Islet precursor cell (in vitro differentiated cells): Measurements from ENCODE around the gene PCMTD2.

ENCODE experiments used
- DNase-seq: peaks from one replicate; pipeline ENCODE4 v3.0.0-alpha.2; 2018

Gene PCMTD2

DNA sequence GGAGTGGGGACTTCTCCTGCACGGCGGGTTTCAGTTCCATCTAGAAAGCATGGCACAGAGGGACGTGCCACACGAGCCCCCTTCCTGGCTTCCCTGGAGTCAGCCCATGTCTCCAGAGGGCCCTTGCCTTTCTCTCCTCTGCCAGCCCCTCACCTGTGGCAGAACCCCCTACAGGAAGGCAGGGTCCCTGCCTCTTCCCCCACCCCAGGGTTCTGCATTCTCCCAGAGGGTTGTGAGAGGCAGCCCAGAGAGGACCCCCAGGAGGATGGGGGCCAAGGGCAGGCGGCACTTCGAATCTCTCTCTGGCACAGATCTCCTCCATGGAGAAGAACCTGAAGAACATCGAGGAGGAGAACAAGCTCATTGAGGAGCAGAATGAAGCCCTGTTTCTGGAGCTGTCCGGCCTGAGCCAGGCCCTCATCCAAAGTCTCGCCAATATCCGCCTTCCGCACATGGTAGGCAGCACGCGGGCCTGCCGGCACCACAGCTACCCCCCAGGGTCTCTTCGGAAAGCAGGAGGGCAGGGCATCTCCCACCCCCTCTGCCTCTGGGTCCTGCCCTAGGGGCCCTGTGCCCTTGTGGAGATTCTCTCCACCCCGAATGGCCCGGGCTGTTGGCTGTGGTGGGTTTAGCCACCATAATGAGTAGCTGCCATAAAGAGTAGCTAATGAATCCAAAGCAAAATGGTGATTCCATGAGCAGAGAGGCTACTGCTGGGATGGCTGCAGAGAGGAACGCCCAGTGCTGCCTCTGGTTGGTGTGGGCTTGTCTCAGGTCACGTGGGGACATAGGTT, 15.9 kb upstream of the PCMTD2 start:
- no peak for DNase-seq

DNA sequence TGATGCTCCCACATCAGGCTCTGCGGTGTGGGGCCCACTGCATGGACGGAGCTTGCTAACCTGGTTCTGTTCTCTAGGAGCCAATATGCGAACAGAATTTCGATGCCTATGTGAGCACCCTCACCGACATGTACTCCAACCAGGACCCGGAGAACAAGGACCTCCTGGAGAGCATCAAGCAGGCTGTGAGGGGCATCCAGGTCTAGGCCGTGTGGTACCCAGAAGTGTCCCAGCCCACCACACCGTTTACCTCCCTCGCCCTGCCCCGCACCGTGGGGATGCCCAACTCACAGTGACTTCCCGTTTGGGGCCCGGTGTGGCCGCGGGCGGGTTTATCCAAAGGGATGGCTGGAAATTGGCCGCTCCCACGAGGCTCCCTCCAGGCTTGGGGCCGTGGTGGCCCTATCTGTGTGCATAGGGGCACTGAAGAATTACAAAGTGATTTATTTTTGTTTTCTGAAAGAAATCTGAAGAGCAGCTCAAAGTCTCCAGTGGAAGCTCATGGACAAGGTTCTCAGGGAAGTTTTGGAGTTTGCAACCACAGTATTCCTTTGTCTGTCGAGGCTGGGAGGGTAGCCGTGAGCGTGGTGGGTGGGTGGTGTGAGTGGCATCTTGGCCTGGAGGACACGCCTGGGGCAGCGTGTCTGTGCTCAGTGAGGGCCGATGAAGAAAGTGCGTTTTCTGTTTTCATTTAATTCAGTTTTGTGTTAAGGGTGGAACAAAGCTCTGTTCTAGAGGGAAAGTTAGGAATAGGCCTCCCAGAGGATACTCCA, 15.1 kb upstream of the PCMTD2 start:
- no peak for DNase-seq

DNA sequence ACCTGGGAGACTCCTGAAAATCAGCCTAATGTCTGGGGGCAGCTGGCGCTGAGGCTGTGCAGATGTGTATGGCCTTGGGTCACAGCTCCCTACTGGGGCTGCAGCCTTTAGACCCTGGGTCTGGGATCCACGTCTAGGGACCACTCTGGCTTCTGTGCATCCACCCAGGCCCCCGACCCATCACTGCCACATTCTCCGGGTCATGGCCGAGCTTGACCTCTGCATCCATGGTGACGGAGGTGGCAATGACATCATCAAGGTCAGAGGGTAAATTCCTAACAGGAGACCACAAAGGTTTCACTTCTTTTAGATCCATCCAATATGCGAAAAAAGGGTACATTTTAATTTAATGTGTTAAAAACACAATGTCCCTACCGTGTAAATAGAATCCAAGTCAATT, 14.5 kb upstream of the PCMTD2 start:
- DNase-seq, result no peak

DNA sequence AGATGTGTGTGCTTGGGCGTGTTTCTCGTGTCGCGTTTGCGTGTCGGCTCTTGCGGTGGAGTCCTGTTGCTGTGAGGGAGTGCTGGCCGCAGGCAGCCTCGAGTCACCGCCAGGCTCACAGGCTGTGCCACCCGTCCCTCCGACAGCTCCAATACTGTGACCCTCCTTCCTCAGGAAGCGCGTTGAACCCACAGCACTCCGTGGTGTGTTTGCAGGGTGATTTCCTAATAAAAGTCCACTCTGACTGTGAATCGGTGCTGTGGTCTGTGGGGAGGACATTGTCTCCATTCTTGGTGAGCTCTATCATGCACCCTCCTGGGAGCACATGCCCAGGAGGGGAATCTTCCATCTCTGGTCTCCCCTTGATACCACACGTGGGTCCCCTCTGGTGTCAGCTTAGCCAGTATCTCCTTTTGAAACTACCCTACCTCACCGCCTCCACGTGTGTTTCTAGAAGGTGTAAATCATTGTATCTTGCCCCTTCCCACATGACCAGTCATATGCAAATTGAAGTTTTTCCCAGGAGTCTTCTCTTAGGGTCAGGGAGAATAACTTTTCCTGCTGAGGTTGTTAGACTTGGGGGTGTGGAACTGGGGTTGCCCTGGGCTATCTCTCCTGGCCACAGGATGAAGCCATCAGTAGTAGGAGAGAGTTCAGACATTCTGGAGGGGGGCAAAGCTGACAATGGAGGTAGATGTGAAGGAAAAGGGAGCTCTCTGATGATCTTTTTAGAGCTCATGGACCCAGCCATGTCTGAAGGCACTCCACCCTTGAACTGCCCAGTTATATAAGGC, 13.3 kb upstream of the PCMTD2 start:
- DNase-seq, result peak; percentile 24

DNA sequence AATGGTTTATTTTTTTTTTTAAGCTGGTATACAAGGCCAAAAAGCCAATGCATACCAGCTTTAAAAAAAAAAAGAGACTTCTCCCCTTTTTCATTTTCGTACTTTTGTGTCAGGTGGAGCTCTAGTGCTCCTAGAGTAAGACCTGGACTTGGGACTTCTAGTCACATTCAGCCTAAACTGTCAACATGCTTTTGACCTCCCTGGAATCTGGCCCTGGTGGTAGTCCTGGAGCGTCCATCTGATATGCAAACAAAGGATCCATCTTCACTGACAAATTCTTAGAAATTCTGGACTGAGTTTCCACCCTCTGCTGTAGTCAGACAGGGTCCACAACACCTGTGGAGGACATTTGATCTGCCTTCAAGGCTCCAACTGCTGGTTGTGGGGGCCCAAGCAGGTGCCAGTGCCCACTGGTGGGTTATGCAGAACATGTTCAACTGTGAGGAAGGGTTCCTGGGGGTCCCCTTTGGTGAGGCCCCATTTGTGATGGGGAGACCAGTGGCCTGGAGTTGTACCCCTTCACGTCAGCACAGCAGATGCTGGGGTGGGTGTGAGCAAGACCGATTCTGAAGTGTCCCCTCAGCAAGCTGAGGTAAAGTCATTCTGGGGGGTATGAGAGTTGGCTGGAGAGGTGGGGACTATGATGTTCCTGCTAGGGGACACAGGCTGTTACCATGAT, 12.6 kb upstream of the PCMTD2 start:
- DNase-seq, result peak; percentile 16

DNA sequence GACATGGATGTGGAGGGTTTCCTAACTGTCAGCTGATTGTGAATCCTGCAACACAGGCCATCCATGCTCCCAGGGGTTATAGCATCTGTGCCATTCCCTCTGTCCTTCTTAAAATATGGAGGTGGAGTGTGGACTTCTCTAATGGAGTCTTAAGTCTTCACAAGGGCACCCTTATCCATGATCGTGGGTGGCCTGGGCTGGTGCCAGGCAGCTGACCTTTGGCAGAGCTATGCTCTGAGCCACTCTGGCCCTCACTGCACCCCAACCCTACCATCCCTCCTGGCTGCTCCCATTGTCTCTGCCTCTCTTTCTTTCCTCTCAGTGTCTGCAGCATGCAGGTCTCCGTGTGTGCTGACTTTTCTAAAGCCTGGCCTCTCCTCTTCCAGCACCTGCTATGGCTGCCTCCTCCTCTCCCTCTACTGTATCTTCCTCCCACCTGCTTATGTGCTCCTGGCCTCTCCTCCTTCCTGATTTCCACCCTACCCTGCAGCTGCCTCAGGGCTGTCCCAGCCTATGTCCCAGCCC, 11.2 kb upstream of the PCMTD2 start:
- DNase-seq, result peak; percentile 27

DNA sequence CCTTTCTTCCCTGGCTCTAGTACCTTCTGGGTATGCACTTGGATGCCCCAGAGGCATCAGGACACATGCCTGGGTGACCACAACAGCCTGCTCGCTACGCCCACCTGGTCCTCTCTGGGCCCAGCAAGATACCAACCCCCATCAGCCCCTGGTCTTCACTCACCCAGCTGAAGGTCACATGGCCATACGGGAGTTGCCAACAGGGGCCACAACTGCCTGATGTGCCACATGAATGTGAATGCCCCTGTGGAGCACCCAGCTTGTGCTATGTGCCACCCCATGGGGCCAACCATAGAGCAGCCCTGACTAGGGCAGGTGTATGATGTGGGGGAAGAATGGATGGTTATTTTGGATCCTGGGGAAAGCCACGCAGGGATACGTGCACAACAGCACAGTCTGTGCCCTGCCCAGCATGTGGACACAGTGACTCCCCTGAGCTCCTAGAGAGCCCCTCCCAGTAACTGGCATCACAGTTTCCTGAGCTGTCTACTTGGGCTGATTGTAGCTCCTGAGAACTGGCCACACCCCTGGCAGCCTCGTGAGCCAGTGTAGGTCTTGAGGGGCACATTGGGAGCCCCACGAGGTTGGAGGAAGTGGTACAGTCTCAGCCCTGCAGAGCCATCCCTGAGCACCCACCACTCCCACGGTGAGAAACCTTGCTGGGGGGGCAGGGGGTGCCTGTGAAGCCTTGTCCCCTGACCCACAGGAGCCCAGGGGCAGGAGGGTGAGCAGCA, 10.5 kb upstream of the PCMTD2 start:
- DNase-seq, result peak; percentile 34

DNA sequence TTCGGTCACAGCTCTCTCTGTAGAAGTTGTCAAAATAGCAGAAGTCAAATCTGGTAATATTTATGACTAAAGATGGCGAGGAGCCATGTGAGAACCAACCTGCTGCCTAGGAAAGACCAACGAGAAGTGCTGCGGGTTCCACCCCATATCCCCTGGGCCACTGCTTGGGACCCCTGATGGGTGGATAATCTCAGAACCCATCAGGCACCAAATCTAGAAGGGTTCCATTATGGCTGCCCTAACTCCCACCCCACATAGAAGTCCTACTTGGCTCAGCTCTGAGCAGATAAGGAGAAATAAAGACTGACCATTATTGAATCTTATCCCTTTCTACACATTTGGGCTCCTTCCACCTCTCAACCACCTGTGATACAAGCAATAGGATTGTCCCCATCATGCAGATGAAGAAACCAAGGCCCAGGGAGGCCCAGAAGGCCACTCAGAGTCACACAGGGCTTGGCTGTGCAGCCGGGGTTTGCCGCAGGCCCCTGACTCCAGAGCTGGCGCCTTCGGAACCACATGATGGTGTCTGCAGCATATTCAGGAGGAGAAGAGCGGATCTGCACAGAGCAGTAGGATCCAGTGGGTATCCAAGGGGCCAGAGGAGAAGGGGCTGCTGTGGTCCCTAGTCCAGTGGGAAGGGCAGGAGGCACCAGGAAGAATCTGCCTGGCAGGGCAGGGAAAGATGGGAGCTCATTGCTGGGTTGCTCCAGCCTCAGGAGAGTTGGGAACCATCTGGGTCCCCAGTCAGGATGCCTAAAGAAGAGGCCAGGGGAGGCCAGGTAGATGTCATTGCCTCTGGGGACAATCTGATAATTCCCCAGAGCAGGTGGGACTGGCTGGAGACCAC, 9.6 kb upstream of the PCMTD2 start:
- peak; percentile 32 for DNase-seq

DNA sequence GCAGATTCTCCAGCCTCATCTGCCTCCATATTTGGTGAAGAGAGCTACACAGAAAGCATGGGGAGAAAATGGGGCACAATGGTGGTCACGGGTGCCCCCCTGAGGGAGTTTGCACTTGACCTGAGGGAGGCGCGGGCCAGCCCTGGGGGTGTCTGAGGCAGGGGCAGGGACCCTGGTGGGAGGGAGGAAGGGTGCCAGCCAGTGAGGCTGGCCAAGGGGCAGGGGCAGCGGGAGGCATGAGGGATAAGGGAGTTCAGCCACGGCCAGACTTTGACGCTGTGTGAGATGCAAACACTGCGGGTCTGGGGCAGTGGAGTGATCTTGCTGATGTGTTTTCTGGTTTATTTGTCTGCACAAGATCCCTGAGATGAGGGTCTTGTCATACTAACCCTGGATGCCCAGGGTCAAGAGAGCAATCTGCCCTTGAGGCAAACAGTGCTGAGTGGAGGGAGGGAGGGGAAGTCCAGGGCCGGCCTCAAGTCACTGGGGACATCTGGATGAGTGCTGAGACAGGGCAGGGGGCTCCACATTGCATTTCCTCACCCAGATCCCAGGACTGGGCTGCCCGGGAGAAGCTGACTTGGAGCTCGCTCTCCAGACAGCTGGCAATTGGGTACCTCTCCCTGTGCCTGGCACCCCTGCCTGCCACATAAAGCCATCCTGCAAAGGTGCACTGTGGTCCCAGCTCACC, 8.8 kb upstream of the PCMTD2 start:
- DNase-seq, result peak; percentile 42

DNA sequence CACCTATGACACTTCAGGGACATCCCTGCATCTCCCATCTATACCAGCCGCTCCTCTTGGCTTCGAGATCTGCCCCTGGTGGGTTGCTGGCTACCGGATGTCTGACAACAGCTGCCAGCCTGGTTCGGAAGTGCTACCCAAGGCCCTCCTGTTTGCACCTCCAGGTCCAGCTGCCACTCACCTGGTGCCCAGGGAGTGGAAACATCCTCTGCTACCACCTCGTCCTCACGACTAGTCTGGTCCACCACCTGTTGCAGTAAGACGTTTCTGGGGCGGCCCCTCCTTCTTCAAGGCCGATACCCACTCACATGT, 8.3 kb upstream of the PCMTD2 start:
- peak; percentile 46 for DNase-seq

DNA sequence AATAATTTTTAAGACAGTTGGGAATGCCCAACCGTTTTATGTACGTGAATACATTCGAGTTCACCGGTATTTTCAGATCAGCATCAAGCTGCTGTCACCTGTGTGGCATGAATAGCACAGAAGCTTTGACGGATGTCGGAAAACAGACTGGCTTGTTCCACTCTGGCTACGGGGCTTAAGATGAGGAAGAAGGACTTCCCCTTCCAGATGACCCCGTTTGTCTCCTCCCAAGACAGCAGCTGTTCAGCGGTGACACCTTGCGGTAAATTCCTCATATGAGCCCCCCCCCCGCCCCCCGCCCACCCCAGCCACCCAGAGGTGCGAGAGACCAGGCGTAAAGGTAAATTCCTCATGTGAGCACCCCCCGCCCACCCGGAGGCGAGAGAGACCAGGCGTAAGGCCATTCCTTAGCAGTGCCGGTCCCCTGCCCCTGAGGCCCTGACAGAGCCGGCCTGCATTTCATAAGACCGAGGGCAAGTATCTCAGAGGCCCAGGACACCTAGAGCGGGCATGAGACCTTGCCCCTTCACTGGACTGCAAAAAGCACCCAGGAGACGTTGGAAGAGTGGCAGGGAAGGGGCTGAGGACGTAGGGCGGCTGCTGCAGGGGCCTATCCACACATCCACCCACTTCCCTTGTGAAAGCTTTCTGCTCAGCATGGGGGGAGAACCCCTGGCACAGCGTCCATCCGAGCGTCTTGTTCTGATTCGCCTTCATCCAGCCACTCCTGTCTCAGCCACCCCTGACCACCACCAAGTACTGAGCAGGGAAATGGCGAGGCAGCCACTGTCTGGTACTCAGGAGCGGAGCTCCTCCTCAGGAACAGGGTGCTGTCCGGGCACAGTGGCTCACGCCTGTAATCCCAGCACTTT, 7.3 kb upstream of the PCMTD2 start:
- DNase-seq, result no peak

DNA sequence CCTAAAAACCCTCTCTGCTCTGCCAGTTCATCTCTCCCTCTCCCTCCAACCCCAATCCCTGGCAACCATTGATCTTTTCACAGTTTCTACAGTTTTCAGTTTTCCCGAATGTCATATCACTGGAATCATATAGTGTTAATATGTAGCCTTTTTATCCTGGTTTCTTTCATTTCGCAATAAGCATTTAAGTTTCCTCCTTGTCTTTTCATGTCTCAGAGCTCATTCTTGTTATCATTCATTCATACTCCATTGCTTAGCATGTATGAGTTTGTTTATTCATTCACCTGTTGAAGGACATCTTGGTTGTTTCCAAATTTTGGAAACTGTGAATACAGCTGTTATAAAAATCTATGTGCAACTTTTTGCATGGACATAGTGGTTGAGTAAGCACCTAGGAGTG, 5.5 kb upstream of the PCMTD2 start:
- no peak for DNase-seq

DNA sequence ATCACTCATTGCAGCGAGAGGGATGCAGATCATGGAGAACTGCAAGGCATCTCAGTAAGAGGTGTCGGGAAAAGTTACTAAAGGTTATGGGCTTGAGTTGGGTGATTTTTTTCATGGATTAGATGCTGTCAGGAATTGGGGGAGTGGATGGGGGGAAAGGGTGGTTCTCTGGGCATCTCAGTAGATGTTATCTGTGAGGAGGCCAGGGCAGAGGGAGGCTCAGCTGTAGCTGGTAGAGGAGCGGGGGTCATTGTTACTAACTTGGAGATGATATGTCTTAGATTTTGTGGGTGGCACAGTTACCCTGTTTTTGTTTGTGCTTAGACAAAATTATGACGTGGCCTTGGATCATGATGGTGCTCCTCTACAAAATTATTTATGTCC, 2.6 kb upstream of the PCMTD2 start:
- DNase-seq, result no peak

DNA sequence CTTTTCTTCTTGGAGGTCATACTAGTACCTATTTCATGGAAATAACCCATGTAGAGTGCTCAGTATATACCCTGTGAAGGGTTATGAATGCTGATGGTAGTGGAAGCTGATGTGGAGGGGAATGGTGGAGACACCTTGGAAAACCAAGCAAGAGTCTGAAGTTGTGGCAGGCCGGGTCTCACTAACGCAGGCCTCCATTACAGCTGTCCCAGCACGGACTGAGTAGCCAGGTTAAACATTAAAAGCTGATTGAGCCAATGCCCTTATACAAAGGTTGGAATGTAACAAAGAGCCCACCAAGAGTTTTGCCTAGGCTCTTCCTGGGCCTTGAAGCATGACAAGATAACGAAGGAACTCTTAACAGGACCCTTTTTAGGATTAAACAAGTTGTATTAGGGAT, 2.1 kb upstream of the PCMTD2 start:
- DNase-seq, result no peak

DNA sequence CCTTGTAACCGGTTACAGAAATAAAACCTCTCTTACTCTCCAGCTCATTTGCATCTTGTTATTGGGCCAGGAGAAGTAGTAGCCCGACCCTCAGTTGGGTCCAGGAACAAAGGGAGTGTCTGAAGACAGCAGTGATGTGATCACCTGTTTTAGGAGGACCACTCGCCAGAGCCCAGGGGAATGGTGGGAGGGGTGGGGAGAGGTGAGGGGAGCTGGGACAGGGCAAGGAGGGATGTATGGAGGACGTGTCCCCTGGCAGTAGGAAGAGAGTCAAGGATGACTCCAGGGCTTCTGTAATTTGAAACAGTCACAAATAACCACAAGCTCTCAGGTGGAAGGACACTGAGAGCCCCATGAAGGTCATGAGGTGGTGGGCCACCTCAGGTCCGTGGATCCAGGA, 1.4 kb upstream of the PCMTD2 start:
- DNase-seq, result no peak

DNA sequence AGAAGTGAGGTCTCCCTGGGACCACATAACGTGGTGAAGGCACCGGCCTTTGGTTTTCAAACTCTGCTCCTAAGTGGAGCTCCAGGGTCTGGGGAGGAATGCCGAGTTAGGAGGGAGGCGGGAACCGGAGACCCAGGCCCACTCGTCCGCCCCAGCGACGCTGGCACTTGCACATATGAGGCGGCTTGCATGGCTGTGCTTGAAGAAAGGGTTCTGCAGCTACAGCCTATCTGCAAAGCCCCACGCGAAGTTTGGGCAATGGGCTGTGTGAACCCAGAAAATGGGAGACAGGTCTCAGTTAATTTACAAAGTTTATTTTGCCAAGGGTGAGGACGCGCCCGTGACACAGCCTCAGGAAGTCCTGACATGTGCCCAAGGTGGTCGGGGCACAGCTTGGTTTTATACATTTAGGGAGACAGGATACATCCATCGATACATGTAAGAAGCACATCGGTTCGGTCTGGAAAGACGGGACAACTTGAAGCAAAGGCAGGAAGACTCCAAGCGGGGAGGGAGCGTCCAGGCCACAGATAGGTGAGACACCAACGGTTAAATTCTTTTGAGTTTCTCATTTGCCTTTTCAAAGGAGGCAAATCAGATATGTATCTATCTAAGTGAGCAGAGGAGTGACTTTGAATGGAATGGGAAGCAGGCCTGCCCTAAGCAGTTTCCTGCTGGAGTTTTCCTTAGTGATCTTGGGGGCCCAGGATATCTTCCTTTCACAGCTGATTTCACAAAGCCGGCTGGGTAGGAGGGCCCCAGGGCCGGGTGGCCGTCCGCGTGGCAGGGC, 782 bp upstream of the PCMTD2 start:
- DNase-seq, result no peak

DNA sequence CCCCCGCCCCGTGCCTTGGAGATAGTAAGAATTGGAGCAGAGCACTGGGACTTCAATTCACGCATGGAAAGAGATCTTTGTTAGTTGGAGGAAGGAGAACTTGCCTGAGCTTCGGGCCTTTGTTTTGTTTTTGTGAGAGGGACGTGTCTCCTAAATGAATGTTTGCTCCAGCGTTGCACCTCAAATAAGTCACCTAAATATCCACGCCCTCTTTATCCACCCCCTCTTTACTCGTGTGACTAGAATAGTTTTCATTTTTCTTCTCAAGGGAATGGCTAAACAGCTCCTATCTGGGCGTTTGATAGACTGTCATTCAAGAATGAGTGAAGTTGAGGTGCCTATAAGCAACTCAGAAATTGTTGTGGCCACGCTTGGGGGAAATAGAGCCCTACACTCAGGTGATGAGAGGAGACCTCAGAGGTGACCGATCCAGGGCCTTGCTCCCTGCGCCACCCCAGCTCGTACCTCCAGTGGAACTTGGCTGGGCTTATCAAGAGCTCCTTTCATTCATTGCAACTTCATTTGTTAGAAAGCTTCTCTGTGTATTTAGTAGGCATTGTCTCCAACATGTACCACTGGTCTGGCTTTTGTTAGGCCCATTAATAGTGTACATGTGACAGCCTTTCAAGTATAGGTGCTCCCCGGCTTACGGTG, 861 bp downstream of the PCMTD2 start:
- DNase-seq, result no peak

DNA sequence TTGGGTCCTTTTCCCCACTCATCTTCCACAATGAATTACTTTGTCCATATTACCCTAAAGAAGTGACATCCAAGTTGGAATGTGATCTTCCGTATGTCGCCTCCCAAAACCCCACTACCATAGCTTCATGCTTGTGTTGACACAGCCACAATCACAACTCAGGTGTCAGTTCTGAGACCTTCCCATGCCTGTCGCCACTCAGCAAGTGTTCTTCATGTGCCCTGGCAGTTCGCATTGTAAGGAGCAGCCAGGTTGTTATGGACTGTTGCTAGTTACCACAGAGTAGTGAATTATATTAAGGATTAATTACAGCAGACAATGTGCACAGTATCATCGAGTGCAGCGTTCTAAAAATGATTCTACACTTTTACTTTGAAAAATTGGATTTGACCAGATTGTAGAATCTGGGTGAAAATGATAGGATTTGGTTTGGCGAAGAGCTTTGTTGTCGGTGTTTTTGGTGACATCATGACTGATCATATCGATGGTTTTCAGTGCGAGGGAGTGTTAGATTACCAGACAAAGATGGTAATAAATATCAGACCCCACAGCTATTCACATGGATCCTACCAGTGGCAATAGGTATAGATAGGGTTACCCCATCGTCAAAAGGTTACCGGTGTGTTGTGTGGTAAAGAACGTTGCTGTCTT, 1.7 kb downstream of the PCMTD2 start:
- no peak for DNase-seq
